HG03097 (cell line): ENCODE data around the gene TMEM116.
"Not testable (repeated sequence)": the region's sequence is repeated elsewhere in the genome, so short reads cannot be mapped to it uniquely, and the experiment has no call there.

Experiments used
- ATAC-seq: cut with Tn5 transposase; IDR thresholded peaks from one replicate; pipeline ENCODE4 v1.9.1; 2021; ENCODE audit not compliant: unreplicated experiment, low FRiP score

Gene TMEM116

DNA sequence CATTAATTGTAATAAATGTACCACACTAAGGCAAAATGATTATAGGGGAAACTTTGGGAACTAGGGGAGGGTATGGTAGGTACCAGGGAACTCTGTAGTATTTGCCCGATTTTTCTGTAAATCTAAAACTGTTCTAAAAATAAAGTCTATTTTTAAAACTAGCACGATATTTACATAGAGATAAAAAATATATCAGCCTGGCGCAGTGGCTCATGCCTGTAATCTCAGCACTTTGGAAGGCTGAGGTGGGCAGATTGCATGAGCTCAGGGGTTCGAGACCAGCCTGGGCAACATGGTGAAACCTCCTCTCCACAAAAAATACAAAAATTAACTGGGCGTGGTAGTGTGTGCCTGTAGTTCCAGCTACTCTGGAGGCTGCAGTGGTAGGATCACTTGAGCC, 32.4 kb downstream of the TMEM116 start:
- no peak for ATAC-seq

- ATAC-seq: no peak
These were observed 34.4 kb downstream of the TMEM116 start for GRCh38 chr12:111978545-111978944.

DNA sequence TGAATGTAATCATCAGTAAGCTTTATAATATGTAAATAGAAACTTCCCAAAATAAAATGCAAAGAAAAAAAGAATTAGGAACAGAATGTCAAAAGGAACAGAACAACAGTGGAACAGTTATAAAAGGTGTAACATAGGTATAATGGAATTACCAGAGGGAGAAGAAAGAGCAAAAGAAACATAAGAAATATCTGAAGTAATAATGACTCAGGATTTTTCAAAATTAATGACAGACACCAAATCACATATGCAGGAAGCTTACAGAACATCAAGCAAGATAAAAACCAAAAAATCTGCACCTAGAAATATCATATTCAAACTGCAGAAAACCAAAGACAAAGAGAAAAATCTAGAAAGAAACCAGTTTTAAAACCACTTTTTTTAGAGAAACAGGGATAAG, 36.1 kb downstream of the TMEM116 start:
- no peak for ATAC-seq

GRCh38 chr12:111976291-111976690, 36.7 kb downstream of the TMEM116 start:
- ATAC-seq: no peak

DNA sequence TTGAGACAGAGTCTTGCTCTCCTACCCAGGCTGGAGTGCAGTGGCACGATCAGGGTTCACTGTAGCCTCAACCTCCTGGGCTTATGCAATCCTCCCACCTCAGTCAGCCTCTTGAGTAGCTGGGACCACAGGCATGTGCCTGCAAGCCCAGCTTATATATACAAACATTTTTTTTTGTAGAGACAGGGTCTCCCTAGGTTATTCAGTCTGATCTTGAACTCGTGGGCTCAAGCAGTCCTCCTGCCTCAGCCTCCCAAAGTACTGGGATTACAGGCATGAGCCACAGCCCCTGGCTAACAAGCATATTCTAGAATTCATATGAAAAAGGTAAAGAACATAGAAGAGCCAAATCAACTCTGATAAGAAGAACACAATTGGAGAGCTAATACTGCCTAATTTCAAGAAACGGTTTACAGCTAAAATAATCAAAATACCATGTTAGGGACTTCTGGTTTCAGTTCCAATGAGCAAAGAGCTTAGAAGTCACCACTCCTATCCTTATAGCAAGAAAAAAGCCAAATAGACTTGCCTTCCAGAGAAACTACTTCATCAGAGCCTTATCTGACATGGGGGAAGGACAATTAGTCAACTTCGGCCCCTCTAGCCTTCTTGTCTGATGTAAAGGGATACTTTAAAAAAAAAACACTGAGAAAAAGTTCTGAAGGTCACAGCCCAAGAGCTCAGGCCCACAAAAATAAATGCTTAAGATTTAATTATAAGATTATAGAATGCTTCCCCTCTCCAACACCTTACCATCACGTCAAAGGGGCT, 37.6 kb downstream of the TMEM116 start:
- no peak for ATAC-seq

GRCh38 chr12:111971800-111972199, 41.2 kb downstream of the TMEM116 start:
- no peak for ATAC-seq

- ATAC-seq: no peak
These were observed 48.0 kb downstream of the TMEM116 start for GRCh38 chr12:111964935-111965334.

DNA sequence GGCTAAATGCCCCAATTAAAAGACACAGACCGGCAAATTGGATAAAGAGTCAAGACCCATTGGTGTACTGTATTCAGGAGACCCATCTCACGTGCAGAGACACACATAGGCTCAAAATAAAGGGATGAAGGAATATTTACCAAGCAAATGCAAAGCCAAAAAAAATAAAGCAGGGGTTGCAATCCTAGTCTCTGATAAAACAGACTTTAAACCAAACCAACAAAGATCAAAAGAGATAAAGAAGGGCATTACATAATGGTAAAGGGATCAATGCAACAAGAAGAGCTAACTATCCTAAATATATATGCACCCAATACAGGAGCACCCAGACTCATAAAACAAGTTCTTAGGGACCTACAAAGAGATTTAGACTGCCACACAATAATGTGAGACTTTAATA, 53.4 kb downstream of the TMEM116 start:
- not testable (repeated sequence) for ATAC-seq

DNA sequence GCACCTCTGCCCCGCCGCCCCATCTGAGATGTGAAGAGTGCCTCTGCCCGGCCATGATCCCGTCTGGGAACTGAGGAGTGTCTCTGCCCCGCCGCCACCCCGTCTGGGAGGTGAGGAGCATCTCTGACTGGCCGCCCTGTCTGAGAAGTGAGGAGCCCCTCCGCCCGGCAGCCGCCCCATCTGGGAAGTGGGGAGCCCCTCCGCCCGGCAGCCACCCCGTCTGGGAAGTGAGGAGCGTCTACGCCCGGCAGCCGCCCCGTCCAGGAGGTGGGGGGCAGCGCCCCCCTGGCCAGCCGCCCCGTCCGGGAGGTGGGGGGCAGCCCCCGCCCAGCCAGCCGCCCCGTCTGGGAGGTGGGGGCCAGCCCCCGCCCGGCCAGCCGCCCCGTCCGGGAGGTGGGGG, 55.7 kb downstream of the TMEM116 start:
- ATAC-seq: not testable (repeated sequence)

DNA sequence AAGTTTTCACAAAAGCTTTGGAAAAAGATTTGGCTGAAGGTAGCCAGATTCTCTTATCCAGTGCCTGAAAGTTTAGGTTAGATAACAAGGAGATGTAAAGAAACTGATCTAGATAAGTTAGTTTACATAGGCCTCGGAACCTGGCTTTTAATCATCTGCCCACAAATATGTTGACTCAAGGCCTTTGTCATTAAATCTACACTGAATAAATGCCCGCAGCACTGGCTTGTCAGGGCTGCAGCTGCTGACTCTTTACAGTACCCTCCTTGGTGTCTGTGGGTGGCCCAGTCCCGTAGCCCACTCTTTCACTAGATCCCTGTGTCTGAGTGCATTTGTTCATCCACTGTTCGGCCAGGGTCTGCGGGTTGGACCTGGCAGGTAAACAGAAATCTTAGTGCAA, 58.0 kb downstream of the TMEM116 start:
- no peak for ATAC-seq

GRCh38 chr12:111953455-111953854, 59.5 kb downstream of the TMEM116 start:
- ATAC-seq: no peak

DNA sequence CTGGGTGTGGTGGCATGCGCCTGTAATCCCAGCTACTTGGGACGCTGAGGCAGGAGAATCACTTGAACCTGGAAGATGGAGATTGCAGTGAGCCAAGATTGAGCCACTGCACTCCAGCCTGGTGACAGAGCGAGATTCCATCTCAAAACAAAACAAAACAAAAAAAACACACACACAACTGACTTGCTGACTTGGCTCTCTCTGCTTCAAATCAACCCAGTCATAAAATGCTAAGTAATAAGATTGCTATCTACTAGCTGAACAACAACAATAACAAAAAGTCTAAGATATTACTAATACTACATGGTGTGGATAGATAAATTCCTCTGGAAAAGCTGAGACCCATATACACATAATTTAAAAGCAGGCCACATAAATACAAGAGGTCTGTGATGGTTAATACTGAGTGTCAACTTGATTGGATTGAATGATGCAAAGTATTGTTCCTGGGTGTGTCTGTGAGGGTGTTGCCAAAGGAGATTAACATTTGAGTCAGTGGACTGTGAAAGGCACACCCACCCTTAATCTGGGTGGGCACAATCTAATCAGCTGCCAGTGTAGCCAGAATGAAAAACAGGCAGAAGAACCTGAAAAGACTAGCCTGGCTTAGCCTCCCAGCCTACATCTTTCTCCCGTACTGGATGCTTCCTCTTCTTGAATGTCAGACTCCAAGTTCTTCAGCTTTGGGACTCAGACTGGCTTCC, 60.7 kb downstream of the TMEM116 start:
- ATAC-seq: not testable (repeated sequence)

GRCh38 chr12:111950961-111951676, 61.8 kb downstream of the TMEM116 start:
- ATAC-seq: not testable (repeated sequence)

DNA sequence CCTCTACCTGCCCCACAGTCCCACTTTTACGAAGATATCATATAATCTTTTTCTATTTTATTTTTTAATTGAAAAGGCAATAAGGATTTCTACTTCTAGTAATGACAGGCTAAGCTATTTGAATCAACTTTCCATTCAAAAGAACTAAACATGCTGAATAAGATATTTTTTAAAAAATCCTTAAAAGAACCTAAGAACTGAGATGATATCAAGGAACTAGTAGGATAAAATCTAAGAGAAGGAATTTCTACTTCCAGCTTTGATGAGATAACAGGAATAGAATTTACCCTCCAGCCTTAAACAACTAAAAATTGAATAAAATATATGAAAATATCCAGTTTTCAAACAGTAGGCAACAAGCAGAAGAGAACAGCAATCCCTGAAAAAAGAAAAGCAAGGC, 69.0 kb downstream of the TMEM116 start:
- no peak for ATAC-seq

DNA sequence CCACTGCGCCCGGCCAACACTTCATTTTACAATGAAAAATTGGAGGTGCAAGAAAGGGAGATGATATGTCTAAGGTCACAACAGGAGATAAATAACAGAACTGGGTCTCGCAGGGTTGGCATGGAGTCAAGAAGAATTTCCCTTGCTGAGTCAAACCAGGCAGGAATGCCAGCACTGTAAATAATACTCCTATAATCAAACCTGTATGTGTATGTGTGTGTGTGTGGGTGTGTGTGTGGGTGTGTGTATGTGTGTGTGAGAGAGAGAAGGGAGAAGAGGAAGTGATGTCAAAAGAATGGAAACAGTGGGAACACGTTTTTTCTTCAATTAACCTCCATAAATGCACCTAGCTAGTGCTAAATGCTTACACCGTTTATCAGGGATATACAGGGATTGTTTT, 70.4 kb downstream of the TMEM116 start:
- ATAC-seq: no peak

DNA sequence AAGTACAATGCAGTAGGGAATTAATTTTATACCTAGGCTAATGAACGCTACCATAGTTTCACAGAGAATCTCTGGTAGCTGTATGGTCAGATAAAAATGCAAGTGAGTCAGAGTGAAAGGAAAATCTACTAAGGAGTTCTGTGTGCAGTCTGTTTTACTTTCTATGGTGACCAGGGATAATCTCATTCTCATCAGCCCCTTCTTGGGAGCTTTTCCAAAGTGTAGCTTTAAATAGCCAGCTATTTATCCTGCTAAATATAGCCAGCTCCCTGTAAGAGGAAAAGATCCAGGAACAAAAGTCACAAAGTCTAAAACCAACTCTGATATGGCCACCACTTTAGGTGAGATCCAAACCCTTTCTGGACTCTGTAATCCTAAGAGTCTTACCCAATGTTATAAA, 75.5 kb downstream of the TMEM116 start:
- ATAC-seq: no peak

DNA sequence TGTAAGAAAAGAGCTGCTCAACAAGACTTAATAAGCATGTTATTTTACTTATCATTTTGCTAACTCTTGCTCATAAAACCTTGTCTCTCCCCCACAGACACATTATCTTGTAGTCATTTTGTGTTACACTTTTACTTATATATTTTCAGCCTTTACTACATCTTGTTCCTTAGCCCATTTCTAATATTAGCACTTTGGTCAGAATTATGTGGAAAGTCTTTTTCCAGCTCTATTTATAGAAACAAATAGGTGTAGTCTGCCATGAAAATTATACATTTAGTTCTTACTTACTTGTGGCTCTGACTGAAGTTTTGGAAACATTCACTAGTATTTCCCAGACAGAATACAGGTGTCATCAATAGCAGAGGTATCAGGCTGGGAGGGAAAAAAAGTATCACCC, 76.1 kb downstream of the TMEM116 start:
- no peak for ATAC-seq

DNA sequence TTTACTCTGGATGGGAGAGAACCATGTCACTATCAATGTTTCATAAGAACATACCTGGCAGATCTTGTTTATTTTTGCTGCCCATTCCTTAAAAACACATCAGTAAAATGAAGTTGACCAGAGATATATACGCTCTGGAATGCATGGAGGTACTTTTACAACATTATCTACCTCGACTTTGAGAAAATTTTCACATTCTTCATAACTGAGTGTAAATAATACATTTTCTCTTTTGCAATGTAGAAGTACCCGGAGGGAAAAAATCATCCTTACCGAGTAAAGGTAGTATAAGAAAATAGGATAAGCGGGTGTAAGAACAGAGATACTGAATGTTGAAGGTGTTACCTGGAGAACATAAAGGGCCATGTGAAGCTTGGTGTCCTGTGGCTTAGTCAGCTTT, 80.7 kb downstream of the TMEM116 start:
- no peak for ATAC-seq

GRCh38 chr12:111927346-111927745, 85.6 kb downstream of the TMEM116 start:
- no peak for ATAC-seq

DNA sequence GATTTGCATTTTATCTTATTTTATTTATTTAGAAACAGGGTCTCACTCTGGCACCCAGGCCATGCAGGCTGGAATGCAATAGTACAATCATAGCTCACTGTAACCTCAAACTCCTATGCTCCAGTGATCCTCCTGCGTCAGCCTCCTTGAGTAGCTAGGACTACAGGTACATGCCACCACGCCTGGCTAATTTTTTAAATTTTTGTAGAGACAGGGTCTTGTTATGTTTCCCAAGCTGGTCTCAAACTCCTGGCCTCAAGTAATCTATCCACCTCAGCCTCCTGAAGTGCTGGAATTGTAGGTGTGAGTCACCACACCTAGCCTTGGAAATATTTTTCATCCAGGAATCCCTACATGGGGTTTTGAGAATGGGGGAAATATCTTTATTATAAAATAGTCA, 86.3 kb downstream of the TMEM116 start:
- no peak for ATAC-seq

DNA sequence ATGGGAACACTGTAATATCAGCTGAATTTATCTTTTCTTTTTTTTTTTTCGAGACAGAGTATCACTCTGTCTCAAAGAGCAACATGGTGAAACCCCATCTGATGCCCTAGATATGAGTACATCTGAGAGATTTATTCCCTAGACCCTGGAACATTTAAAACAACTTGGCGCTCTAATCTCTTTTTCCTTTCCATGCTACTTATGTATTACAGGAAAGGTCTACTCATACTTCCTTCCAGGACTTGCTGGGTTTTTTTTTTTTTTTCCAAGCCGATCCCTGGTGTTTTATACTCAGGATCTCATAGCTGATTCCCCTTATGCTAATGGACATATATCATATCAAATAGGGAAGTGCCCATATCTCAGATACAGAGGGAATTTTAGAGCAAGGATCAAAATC, 87.8 kb downstream of the TMEM116 start:
- ATAC-seq: no peak

GRCh38 chr12:111907740-111908139, 105.2 kb downstream of the TMEM116 start:
- no peak for ATAC-seq
